HG03280 (cell line): ENCODE data around the gene TSC22D3.

Experiments used
- ATAC-seq: cut with Tn5 transposase; IDR thresholded peaks from one replicate; pipeline ENCODE4 v1.9.1; 2021; ENCODE audit warnings: mild to moderate bottlenecking, moderate library complexity; ENCODE audit not compliant: unreplicated experiment

Gene TSC22D3

GRCh38 chrX:107730991-107731766, 44.4 kb downstream of the TSC22D3 start:
- no peak for ATAC-seq

- ATAC-seq = no peak
Measured at GRCh38 chrX:107730298-107730655, 45.3 kb downstream of the TSC22D3 start.

- no peak for ATAC-seq
Measured at GRCh38 chrX:107729558-107730297, 45.9 kb downstream of the TSC22D3 start.

- no peak for ATAC-seq
Measured at GRCh38 chrX:107728371-107729099, 47.1 kb downstream of the TSC22D3 start.

GRCh38 chrX:107726816-107727534, 48.6 kb downstream of the TSC22D3 start:
- ATAC-seq = no peak

GRCh38 chrX:107725761-107726555, 49.6 kb downstream of the TSC22D3 start:
- no peak for ATAC-seq

- ATAC-seq = no peak
Measured at GRCh38 chrX:107724653-107725052, 50.9 kb downstream of the TSC22D3 start.

GRCh38 chrX:107723511-107723910, 52.1 kb downstream of the TSC22D3 start:
- no peak for ATAC-seq

- ATAC-seq = no peak
Measured at GRCh38 chrX:107721966-107722707, 53.5 kb downstream of the TSC22D3 start.

GRCh38 chrX:107721318-107721717, 54.3 kb downstream of the TSC22D3 start:
- peak; percentile 39 for ATAC-seq

GRCh38 chrX:107718156-107718621, 57.4 kb downstream of the TSC22D3 start:
- ATAC-seq = no peak

GRCh38 chrX:107716816-107717700, 58.5 kb downstream of the TSC22D3 start:
- peak; percentile 61 for ATAC-seq

- no peak for ATAC-seq
Measured at GRCh38 chrX:107716118-107716684, 59.4 kb downstream of the TSC22D3 start.

- ATAC-seq = no peak
Measured at GRCh38 chrX:107715331-107716117, 60.1 kb downstream of the TSC22D3 start.

- ATAC-seq = no peak
Measured at GRCh38 chrX:107714206-107714891, 61.2 kb downstream of the TSC22D3 start.

- no peak for ATAC-seq
Measured at GRCh38 chrX:107713543-107714205, 61.9 kb downstream of the TSC22D3 start.
